Stimulated activated CD4-positive, alpha-beta T cell treated with anti-CD3 and anti-CD28 coated beads, Interleukin-12 subunit alpha, Interleukin-12 subunit beta, amount 100 ng/mL, for 48 hours (primary cell): Measurements from ENCODE around the gene UBQLN2.
"Not testable (repeated sequence)": the region's sequence is repeated elsewhere in the genome, so short reads cannot be mapped to it uniquely, and the experiment has no call there.

Experiments
- DNase-seq, 3 donors: peaks; one replicate each; pipeline ENCODE4 v3.0.0-alpha.2; 2020; ENCODE audit warnings: low read depth in 2 of 3, low spot score in 1 of 3

The UBQLN2 gene

DNA sequence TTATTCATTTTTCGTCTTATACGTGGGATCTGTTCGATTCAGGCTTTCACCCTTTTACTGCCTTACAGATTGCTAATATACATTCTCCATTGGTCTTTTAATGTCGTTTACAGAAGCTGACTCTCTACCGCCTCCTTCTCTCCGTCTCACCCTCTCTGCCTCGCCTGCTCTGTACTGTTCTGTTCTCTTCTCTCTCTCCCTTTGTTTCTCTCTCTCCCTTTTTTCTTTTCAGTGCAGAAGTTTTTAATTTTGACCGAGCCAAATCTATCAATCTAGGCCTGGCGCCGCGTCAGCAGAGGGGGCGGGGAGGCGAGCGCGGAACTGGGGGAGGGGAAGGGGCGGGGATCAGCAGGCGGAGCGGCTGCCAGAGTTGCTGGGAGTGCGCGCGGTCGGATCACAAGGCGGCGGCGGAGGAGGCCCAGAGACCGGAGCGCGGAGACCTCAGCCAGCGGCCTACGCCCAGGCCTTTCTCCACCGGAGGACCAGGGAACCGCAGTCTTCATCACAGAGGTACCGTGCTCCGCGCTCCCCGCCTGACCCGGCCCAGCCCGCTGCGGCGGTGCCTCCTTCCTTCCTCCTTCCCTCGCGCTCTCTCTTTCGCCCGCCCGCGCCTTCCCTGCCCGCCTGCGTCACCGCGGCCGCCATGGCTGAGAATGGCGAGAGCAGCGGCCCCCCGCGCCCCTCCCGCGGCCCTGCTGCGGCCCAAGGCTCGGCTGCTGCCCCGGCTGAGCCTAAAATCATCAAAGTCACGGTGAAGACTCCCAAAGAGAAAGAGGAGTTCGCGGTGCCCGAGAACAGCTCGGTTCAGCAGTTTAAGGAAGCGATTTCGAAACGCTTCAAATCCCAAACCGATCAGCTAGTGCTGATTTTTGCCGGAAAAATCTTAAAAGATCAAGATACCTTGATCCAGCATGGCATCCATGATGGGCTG, at the start of gene UBQLN2:
Gene UBQLN2 (plus strand): TSS at position 397 of the 931 bp plus-strand sequence. CDS start 247 bp downstream, at position 644.
- DNase-seq, result peak; percentile 53 to 73 (median 69)

DNA sequence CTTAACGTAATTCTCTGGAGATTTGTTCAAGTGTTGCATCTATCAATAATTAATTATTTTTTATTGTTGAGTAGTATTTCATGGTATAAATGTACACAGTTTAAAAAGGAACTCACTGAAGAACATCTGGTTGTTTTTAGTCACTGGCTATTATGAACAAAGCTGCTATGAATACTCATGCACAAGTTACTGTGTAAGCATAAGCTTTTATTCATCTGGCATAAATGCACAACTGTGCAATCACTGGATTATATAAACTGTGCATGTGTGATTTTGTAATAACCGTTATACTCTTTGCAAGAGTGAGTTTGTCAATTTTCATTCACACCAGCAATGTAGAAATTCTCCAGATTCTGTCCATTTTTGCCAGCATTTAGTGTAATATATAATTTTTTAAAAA, 43.8 kb upstream of the UBQLN2 start:
- DNase-seq, result no peak

DNA sequence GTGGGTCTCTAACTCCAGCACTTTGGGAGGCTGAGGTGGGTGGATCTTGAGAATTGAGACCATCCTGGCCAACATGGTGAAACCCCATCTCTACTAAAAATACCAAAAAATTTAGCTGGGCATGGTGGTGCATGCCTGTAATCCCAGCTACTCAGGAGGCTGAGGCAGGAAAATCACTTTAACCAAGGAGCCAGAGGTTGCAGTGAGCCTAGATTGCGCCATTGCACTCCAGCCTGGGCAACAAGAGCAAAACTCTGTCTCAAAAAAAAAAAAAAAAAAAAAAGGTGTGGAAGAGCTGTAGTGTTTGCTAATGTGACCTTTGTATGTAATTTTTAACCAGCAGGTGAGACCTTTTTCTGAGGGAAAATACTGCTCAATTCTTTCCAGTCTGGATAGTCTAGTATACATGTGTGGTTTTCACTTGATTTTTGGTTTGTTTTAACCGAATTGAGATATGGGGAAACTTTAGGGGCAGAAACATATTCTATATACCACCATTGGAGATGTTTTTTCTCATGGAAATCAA, 33.9 kb upstream of the UBQLN2 start:
- not testable (repeated sequence) for DNase-seq

DNA sequence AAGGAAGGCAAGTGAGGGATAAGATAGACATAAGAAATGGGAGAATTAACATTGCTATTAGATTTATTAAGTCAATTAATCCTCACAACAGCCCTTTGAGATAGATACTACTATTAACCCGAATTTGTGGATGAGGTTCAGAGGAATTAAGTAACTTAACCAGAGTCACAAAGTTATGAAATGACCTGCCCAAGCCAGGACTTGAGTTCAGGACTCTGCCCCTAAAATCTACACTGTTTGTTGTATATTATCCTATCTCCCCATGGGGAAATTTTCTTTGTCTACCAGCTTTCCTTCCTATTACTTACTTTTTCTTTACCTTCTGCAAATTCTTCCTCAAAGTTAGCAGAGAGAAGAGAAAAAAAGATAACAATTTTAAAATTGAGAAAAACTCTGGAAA, 33.4 kb upstream of the UBQLN2 start:
- no peak for DNase-seq

DNA sequence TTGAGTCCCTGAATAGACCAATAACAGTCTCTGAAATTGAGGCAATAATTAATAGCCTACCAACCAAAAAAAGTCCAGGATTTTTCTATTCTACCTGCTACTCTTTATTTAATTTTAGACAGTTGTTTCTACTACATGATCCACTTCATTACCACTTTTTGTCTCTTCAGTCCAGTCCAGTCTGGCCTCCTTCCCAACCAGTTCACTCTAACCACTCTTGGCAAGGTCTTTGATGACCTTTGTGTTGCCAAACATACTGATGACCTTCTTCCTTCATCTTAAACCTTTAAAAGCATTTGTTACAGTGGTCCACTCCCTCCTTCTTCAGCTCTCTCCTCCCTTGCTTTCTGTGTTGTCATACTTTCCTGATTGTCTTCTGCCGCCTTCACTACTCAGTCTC, 12.8 kb upstream of the UBQLN2 start:
- no peak for DNase-seq

DNA sequence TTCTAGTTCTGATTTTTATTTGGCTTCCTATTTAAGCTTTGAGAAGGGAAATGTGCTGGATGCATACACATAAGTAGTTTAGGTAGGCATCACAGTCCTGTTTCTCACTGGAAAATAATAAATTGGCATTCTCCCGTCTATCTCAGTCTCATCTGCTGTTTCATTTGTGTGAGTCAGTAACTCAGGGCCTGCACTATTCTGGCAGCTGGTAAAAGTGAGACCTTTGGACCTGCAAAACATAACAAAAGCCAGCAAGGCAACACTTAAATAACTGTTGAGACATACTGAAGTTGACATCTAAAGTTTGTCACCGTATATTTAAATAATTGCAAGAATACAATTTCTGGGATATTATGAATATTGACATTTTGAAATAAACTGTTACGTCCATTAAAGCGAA, 8.6 kb upstream of the UBQLN2 start:
- DNase-seq, result no peak

DNA sequence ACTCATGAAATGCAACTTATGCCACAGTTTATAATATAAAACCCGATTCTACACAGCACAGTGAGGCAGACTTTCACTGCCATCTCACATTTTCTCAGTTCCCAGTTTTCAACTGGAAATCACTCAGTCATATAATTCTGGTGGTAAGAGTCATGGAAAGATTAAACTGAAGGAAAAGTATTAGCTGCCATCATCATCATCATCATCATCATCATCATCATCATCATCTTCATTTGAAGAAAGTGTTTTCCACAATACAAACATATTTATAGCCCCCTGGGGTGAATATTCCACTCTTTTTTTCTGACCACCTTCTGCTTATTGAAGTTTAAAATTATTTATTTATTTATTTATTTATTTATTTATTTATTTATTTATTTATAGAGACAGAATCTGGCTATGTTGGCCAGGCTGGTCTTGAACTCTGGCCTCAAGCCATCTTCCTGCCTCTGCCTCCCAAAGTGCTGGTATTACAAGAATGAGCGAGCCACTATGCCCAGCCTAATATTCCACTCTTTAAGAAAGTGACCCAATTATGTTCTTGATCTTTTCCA, 6.0 kb upstream of the UBQLN2 start:
- no peak for DNase-seq

DNA sequence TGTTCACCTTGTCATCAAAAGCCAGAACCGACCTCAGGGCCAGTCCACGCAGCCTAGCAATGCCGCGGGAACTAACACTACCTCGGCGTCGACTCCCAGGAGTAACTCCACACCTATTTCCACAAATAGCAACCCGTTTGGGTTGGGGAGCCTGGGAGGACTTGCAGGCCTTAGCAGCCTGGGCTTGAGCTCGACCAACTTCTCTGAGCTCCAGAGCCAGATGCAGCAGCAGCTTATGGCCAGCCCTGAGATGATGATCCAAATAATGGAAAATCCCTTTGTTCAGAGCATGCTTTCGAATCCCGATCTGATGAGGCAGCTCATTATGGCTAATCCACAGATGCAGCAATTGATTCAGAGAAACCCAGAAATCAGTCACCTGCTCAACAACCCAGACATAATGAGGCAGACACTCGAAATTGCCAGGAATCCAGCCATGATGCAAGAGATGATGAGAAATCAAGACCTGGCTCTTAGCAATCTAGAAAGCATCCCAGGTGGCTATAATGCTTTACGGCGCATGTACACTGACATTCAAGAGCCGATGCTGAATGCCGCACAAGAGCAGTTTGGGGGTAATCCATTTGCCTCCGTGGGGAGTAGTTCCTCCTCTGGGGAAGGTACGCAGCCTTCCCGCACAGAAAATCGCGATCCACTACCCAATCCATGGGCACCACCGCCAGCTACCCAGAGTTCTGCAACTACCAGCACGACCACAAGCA, 898 bp downstream of the UBQLN2 start:
- DNase-seq, result peak in 2 of 3 donors; percentile 34 to 37

DNA sequence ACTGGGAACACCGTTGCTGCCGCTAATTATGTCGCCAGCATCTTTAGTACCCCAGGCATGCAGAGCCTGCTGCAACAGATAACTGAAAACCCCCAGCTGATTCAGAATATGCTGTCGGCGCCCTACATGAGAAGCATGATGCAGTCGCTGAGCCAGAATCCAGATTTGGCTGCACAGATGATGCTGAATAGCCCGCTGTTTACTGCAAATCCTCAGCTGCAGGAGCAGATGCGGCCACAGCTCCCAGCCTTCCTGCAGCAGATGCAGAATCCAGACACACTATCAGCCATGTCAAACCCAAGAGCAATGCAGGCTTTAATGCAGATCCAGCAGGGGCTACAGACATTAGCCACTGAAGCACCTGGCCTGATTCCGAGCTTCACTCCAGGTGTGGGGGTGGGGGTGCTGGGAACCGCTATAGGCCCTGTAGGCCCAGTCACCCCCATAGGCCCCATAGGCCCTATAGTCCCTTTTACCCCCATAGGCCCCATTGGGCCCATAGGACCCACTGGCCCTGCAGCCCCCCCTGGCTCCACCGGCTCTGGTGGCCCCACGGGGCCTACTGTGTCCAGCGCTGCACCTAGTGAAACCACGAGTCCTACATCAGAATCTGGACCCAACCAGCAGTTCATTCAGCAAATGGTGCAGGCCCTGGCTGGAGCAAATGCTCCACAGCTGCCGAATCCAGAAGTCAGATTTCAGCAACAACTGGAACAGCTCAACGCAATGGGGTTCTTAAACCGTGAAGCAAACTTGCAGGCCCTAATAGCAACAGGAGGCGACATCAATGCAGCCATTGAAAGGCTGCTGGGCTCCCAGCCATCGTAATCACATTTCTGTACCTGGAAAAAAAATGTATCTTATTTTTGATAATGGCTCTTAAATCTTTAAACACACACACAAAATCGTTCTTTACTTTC, 1.8 kb downstream of the UBQLN2 start:
- no peak for DNase-seq

DNA sequence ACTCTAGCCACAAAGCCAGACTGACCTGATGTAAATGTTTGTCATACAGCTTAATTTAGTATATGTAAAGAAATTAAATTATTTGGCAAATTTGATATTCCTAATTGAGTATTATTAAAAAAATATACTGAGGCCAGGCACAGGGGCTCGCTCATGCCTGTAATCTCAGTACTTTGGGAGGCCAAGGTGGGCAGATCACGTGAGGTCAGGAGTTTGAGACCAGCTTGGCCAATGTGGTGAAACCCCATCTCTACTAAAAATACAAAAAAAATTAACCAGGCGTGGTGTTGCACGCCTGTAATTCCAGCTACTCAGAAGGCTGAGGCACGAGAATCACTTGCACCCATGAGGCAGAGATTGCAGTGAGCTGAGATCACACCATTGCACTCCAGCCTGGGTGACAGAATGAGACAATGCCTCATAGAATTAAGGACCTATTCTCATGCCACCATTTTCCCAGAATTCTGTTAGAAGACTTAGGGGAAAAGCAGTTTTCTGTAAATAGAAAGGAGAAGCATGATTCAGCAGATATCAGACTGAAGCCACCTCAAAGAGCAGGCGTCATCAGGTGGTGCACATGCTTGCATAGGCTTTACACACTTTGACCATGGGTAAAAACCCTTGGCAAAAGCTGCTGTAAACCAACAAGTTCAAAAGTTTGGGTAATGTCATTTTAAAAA, 6.1 kb downstream of the UBQLN2 start:
- no peak for DNase-seq

DNA sequence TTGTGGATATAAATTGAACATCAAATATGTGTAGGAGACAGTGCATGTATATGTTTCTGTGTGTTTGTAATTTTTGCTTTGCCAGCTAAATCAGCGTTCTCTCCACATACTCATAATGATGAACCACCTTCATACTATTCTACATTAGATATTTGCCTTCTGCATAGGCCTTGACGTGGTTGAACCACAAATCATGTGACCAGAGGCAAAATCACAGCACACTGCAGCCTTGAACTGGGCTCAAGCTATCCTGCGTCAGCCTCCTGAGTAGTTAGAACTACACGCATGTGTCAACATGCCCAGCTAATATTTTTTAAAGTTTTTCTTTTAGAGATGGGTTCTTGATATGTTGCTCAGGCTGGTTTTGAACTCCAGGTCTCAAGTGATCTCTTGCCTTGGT, 9.5 kb downstream of the UBQLN2 start:
- no peak for DNase-seq

DNA sequence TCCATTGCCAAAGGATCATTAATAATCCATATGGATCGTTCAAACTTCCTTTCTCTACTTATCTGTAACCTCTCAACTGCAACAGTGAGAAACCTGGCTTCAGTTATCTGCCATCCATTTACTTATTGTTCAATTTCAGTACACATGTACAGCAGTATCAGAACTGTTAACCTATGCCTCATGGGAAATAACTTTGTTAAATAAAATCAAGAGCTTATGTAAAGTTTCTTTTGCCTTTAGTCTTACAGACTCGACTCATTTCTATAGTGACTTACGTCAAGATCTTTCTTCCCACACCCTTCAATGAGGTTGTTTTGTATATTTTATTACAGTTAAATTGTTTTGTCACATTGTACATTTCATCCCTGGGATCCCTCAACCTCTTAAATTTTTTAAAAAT, 11.4 kb downstream of the UBQLN2 start:
- DNase-seq, result no peak

DNA sequence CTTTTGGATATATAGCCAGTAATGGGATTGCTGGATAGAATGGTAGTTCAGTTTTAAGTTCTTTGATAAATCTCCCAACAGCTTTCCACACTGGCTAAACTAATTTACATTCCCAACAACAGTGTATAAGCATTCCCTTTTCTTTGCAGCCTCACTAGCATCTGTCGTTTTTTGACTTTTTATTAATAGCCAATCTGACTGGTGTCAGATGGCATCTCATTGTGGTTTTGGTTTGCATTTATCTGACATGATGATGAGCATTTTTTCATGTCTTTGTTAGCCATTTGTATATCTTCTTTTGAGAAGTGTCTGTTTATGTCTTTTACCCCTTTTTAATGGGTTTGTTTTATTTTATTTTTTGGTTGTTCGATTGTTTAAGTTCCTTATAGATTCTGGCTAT, 13.3 kb downstream of the UBQLN2 start:
- no peak for DNase-seq

DNA sequence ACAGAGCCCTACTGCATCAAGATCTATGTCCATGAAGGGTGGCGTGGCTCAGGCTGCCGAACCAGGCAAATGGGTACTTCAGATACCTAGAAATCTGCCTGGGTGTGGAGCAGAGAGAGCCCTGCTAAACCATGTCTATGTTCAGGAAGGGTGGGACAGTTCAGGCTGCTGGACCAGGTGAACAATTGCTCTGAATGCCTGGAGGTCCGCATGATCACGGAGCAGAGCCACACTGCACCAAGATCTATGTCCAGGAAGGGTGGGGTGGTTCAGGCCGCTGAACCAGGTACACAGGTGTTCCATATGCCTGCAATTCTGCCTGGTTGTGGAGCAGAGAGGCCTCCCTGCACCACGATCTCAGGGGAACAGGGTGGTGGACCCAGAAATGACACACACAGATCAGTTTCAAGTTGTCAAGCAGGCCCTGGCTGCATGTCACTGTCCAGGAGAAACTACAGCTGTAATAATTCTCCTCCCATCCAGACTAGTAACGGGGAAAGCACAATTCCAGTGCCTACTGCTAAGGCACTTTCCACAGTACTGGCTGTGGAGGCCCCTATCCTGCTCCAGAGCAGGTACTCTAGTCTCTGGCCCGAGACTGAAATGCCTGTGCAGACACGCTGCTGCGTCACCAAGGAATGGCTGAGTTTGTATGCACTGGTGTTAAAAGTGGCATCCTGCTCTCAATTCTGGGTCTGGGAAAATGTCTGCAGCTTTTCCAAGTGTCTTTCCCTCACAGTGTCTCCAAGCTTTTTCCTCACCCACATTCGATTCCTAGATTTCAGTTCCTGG, 25.2 kb downstream of the UBQLN2 start:
- DNase-seq, result no peak

DNA sequence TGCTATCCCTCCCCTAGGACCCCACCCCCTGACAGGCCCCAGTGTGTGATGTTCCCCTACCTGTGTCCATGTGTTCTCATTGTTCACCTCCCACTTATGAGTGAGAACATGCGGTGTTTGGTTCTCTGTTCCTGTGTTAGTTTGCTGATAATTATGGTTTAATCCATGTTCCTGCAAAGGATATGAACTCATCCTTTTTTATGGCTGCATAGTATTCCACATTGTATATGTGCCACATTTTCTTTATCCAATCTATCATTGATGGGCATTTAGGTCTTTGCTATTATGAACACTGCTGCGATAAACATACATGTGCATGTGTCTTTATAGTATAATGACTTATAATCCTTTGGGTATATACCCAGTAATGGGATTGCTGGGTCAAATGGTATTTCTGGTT, 28.4 kb downstream of the UBQLN2 start:
- not testable (repeated sequence) for DNase-seq

DNA sequence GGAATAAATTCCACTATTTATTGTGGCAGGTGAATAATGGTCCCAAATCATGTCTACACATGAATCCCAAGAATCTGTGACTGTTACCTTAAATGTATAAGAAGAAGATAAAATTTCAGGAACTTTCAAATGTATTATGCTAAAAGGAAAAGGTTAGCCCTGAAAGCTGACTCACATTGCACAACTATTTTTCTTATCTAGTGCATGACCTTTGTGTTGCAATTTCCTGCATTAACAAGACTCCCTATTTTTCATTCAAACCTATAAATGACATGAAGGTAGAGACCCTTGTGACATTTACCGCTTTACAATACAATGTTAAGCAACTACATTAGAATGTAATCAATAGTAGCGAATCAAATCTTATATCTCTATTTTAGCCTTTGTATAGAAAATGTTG, 36.7 kb downstream of the UBQLN2 start:
- DNase-seq, result no peak

DNA sequence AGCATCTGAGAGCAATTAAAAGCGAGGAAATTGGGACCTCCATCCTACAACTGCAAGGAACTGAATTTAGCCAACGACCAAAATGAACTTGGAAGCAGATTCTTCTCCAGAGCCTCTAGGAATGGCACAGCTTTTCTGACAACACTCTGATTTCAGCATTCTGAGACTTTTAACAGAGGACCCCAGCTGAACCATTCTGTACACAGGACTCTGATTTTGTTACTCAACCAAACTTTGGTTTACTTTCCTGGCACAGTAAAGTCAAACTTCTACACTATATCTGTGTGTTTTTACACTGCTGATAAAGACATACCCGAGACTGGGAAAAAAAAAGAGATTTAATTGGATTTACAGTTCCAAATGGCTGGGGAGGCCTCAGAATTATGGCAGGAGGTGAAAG, 37.6 kb downstream of the UBQLN2 start:
- no peak for DNase-seq

DNA sequence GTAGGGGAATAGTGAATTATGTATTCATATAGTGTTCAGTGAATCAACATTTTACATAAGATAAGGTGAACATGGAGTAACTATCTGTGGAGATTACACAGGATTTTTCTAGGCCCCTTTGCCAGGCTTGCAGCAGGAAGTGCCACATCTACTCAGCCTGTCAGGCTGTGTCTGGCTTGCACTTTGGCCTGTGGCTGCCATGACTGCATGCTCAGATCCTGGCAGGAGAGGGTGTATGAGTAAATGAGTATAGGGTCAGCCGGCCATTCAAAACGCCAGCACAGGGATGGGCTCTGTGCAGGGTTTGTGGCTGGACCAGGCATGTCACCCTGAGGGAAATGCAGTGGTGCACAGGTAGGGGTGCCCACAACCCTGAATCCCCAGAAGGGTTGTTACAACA, 51.9 kb downstream of the UBQLN2 start:
- no peak for DNase-seq
